GM18520 (cell line): ENCODE measurements around the gene ARL15.

ENCODE experiments used
- ATAC-seq: cut with Tn5 transposase; IDR thresholded peaks from one replicate; pipeline ENCODE4 v1.9.1; 2021; ENCODE audit not compliant: unreplicated experiment

Gene ARL15

GRCh38 chr5:53917095-53917494 is 393.3 kb downstream of the ARL15 start:
- no peak for ATAC-seq

- no peak for ATAC-seq
Measured at GRCh38 chr5:53915120-53915519, 395.3 kb downstream of the ARL15 start.

DNA sequence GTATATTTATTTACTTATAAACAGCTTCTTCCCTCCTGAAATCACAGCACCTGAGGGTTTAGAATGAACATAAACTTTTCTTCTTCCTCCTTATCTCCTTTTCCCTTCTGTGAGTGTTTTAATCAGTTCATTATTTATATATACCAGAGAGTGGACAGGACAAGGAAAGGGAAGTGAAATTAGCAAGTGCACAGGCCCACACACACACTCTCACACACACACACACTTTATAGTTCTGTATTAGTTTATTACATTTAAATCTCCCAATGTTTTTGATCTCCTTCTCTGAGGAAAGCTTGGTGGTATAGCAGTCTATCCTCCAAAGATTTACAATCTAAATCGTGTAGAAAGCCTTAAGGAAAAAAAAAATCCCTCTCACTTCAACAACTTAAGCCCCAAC is 396.4 kb downstream of the ARL15 start:
- no peak for ATAC-seq

- no peak for ATAC-seq
Measured at GRCh38 chr5:53908757-53909156, 401.6 kb downstream of the ARL15 start.

- ATAC-seq, result no peak
Measured at GRCh38 chr5:53907827-53908226, 402.5 kb downstream of the ARL15 start.

DNA sequence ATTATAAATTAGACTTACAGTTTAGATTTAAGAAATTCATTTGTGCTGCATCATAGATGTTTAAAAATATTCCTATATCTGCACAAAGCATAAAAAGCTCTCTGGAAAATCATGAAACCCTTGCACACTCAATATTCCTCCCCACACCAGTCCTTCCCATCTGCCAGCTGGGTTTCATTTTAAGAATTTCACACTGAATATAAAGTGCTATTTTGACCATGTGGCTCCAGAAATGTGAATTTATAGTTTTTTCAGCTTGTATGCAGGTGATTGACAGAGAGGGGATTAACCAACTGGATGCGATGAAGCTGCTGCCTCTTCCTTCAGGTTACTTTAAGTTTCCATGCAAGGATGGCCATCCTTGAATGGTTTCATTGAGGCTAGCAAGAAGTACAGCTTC is 403.6 kb downstream of the ARL15 start:
- no peak for ATAC-seq

- ATAC-seq, result no peak
Measured at GRCh38 chr5:53902296-53902907, 408.0 kb downstream of the ARL15 start.

- ATAC-seq, result no peak
Measured at GRCh38 chr5:53900677-53901076, 409.7 kb downstream of the ARL15 start.

GRCh38 chr5:53895091-53895683 is 415.2 kb downstream of the ARL15 start:
- ATAC-seq, result no peak

DNA sequence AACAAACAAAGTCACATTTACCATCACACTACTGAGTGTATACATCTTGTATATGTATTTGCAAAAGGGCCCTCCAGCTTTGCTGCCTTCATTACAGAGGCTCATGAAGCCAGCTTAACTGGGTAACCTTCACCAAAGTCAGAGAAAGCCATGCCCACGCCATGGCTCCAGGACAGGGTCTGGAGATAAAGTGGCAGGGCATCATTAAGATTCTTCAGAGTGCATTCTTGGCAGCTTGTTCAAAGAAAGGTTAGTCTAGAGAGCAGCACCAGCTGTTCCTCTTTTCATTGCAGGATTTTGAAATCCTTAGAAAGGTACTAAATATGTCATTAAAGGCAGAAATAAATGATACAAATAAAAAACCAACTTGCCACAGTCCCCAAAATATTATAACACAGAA is 416.7 kb downstream of the ARL15 start:
- no peak for ATAC-seq

DNA sequence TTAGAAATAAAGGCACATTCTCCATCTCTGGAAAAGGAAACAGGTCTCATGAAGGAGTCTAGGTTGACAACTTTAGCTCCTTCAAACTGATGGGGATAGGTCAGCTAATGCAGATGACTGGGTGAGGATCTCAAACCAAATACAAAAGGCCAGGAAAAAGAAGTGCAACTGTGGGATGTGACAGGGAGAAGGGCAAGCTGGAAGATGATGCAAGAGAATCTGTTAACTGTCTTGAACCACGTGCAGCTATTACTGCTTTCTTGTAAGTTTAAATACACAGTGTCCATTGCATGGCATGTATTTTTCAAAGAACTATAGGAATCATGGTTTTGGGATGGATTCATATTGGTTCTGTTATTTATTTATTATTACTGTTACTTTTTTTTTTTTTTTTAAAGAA is 418.1 kb downstream of the ARL15 start:
- ATAC-seq, result no peak

- no peak for ATAC-seq
Measured at GRCh38 chr5:53891159-53891558, 419.2 kb downstream of the ARL15 start.

DNA sequence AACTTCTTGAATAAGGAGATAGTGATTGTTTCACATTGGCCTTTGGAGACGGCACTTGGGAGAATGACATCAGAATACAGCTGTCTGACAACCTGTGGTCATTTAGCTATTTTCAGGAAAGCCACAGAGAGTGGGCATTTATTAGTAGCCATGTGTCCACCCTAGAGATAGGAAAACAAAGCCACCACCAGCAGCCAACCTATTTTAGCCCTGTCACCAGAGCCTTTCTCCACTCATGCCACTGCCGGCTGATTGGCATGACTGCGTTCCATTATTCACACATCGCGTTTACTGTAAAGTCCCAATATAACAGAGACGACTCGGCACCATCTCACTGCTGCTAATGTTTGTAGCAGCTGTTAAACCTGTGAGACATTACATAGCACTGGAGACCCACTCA is 419.9 kb downstream of the ARL15 start:
- no peak for ATAC-seq

GRCh38 chr5:53884844-53885243 is 425.5 kb downstream of the ARL15 start:
- no peak for ATAC-seq

- ATAC-seq, result no peak
Measured at GRCh38 chr5:53884417-53884816, 426.0 kb downstream of the ARL15 start.

GRCh38 chr5:53882676-53883031 is 427.7 kb downstream of the ARL15 start:
- no peak for ATAC-seq

GRCh38 chr5:53882006-53882675 is 428.2 kb downstream of the ARL15 start:
- no peak for ATAC-seq

GRCh38 chr5:53879708-53880323 is 430.6 kb downstream of the ARL15 start:
- no peak for ATAC-seq

- ATAC-seq, result no peak
Measured at GRCh38 chr5:53878015-53878414, 432.4 kb downstream of the ARL15 start.

GRCh38 chr5:53877243-53877642 is 433.1 kb downstream of the ARL15 start:
- ATAC-seq, result no peak

DNA sequence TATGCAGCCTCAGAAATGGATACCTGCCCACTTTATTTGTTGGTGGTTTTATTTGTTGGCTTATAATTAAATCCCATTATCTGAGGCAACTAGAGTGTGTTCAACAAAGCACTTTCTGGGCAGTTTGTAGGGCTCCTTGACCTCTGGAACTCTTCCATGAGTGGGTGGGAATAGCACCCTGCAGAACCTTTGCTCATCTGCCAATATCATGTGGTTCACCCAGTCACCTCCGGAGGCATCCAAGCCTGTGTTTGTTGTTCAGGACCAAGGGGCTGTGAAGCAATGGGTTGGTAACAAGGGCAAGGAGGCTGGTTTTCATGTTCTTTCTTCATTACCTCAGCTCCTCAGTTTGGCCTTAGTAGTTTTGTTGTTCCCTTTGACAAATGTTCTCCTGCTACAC is 436.0 kb downstream of the ARL15 start:
- no peak for ATAC-seq

- ATAC-seq, result no peak
Measured at GRCh38 chr5:53873235-53873634, 437.1 kb downstream of the ARL15 start.
